ENCODE results near the gene EIF5.

Gene EIF5

DNA sequence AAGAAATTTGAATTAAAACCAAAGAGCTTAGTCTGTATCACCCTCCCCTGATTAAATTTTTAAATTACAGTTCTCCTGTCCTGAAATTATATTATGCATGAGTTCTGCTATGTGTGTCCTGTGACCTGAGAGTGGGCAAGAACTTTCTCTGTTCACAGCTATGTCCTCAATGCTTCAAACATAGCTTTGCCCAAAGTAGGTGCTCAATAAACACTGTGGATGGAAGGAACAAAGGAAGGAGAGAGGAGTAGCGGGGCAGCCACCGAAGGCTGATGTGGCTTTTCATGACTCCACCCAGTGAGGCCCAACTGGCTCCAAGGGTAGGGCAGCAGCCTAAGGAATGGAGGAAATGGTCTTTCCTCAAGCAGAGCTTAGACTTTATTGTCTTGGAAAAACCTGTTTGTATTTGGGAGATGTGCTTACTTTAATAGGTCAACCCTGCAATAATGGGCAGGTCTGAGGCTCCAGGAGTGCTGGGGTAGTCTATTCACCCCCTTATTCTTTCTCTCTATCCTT lies 43.5 kb downstream of the EIF5 start:
- in situ Hi-C loops (cut with MboI; ENCODE audit: low sequenced_read_pairs): no loop called here
- Histone ChIP-seq H3K4me3 (no peak overlapping the region), H3K4me1 (no peaks in the 10 kb centered on the region), H3K36me3 (replicated peaks) (no peaks in the 10 kb centered on the region), H3K9me3 (no peaks in the 10 kb centered on the region), H3K27me3 (ENCODE audit: low read depth) (peaks cover 3% of the 10 kb centered on the region; the same call in 1 of the 2 replicates)
- DNase-seq (ENCODE audit: low spot score in 2 of 2): no peak

DNA sequence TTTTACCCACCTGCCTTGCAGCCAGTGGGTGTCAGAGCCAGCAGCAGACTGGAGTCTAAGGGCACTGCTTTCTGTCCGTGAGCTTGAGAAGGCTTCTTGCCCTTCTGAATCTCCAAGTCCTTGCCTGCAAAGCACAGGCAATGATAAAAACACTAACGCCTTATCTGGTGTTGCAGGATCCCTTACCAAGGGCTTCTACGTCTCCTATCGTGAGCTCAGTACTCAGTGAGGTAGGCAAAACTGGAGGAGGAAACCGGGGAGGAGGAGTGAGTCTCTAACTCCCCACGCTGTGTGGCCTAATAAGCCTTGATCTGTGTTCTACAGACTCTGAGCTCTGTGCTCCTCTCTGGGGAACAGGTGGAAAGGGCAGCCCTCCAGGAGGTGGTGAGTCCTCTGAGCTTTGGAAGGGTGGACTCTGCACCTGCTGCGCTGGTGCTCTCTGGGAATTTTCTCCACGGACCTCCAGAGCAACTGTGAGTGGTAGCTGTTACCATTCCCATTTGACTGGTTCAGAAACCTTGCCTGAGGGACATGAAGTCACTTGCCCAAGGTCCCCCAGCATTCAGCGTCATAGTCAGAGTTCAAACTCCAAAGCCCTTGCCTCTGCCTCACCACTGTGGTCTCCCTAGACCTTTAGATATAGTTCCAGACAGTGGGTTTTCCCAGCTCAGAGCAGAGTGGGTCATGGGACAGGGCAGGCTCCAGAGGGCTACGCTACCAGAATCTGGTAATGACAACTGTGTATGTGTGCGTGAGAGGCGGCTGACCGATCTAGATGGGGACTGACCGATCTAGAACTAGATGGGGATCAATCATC lies 44.2 kb downstream of the EIF5 start:
- Histone ChIP-seq H3K27me3 (ENCODE audit: low read depth) (peaks cover 3% of the 10 kb centered on the region; the same call in 1 of the 2 replicates), H3K4me1 (no peaks in the 10 kb centered on the region), H3K9me3 (no peaks in the 10 kb centered on the region), H3K4me3 (no peak overlapping the region), H3K36me3 (replicated peaks) (no peaks in the 10 kb centered on the region)
- no peak for DNase-seq (ENCODE audit: low spot score in 2 of 2)
- in situ Hi-C loops (cut with MboI; ENCODE audit: low sequenced_read_pairs): no loop called here

DNA sequence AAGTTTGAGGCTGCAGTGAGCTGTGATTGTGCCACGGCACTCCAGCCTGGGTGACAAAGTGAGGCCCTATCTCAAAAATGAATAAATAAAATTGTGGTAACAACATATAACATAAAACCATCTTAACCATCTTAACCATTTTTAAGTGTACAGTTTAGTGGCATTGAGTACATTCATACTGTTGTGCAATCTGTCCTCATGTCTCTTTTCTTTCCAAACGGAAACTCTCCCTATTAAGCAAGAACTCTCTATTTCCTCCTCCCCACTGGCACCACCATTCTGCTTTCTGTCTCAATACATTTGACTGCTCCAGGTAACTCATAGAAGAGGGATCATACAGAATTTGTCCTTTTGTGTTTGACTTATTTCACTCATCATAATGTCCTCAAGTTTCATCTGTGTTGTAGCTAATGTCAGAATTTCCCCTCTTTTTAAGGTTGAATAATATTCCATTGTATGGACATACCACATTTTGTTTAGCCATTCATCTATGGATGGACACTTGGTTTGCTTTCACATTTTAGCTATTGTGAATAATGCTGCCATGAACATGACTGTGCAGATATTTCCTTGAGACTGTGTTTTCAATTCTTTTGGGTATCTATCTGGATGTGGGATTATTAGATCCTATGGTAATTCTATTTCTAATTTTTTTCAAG lies 46.8 kb downstream of the EIF5 start:
- Histone ChIP-seq H3K4me3 (no peak overlapping the region), H3K36me3 (replicated peaks) (peaks cover 3% of the 10 kb centered on the region; the same call in 1 of the 2 replicates), H3K9me3 (no peaks in the 10 kb centered on the region), H3K27me3 (ENCODE audit: low read depth) (peaks cover 3% of the 10 kb centered on the region; the same call in 1 of the 2 replicates), H3K4me1 (no peaks in the 10 kb centered on the region)
- DNase-seq (ENCODE audit: low spot score in 2 of 2): no peak
- in situ Hi-C loops (cut with MboI; ENCODE audit: low sequenced_read_pairs): no loop called here

DNA sequence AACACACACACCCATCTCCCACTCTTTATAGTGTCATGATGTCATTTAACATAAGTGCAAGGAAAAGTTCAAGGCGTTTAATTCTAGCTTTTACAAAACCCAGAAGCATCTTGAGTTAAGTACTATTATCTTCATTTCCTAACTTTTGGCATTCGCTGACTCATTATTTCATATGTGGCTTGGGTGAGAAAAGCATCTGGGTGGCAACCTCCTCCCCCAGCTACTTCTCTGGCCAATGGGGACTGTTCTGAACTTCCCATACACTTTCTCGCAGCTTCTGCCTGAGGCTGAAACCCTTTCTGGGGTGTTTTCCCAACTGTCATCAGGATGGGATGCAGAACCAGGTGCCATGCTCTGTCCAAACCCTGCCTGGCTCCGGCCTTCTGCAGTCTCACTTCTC lies 48.3 kb downstream of the EIF5 start:
- H3K4me3 ChIP-seq: no peak overlapping the region
- H3K27me3 ChIP-seq (ENCODE audit: low read depth): peaks cover 3% of the 10 kb centered on the region; the same call in 1 of the 2 replicates
- in situ Hi-C loops (cut with MboI; ENCODE audit: low sequenced_read_pairs): no loop called here
- no peak for DNase-seq (ENCODE audit: low spot score in 2 of 2)
- no peaks in the 10 kb centered on the region for H3K9me3 ChIP-seq
- H3K36me3 ChIP-seq (replicated peaks): peaks cover 3% of the 10 kb centered on the region; the same call in 1 of the 2 replicates
- H3K4me1 ChIP-seq: no peaks in the 10 kb centered on the region

DNA sequence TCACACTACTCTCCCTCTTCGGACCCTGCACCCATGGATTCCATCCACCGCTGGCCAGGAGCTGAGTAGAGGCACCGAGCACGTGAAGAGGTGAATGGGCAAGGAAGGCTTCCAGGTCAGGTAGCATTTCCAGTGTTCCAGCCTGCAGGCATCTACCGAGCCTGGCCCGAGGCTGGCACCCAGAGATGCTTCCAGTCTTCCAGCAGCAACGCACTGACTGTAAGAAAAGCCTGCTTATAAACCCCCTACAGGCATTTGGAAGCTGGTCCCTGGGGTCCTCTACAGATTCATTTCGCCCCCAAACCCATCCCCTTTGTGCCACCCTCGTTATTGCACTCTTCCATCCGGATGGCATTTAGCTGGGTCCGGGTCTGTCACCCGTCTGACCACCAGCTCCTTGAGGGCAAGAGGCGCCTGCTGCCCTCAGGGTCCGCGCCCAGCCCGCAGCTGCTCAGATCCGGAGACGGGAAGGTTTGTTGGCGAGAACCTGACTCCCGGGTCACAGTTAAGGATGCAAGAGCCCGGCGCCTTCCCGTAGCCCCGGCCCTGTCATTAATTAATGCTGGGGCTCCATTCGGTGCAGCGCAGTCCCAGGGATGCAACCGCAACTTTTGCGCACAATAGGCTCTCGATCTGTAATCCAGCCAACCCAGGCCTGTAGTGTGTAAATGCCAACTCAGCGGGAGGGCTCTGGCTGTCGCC lies 50.6 kb downstream of the EIF5 start:
- H3K27me3 ChIP-seq (ENCODE audit: low read depth): peaks cover 3% of the 10 kb centered on the region; the same call in 1 of the 2 replicates
- no peaks in the 10 kb centered on the region for H3K9me3 ChIP-seq
- H3K4me3 ChIP-seq: peak overlapping the region; percentile 91
- peaks cover 3% of the 10 kb centered on the region; the same call in 1 of the 2 replicates for H3K36me3 ChIP-seq (replicated peaks)
- in situ Hi-C loops (cut with MboI; ENCODE audit: low sequenced_read_pairs): no loop called here
- no peak for DNase-seq (ENCODE audit: low spot score in 2 of 2)
- peaks cover 7% of the 10 kb centered on the region for H3K4me1 ChIP-seq

DNA sequence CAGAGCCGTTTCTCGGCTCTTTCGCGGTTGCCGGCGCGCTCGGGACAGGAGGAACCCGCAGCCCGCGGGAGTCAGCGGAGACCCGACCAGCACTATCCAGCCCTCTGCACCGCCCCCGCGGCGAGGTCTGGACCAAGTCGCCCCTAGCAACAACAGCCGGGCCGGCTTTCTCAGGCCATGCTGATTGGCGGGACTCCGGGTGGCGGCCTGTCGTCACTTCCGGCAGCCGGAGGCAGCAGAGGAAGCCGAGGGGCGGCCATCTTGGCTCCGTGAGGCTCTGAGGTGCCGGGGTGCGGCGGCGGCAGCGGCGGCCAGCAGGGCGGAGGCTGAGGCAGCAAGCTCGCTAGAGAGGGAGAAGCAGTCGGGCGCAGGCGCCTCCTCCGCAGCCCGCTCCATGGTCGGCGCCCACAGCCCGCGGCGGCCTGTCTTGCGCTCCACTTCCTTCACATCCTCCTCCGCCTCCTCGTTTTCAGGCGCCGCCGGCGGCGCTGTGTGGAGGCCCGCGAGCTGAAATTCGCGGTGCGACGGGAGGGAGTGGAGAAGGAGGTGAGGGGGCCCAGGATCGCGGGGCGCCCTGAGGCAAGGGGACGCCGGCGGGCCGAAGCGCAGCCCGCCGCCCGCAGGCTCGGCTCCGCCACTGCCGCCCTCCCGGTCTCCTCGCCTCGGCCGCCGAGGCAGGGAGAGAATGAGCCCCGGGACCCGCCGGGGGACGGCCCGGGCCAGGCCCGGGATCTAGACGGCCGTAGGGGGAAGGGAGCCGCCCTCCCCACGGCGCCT lies 51.3 kb downstream of the EIF5 start, which contains the start of gene MARK3:
Gene MARK3, plus strand, starts transcription at position 264 of the 777 bp plus-strand sequence. CDS start 615 bp downstream, outside the sequence.
- DNase-seq (ENCODE audit: low spot score in 2 of 2): peak; percentile 95 to 97
- peaks cover 3% of the 10 kb centered on the region; the same call in 1 of the 2 replicates for H3K36me3 ChIP-seq (replicated peaks)
- peaks cover 7% of the 10 kb centered on the region for H3K4me1 ChIP-seq
- in situ Hi-C loops (cut with MboI; ENCODE audit: low sequenced_read_pairs): no loop called here
- H3K9me3 ChIP-seq: no peaks in the 10 kb centered on the region
- peak within 1 kb of the TSS; percentile 91 for H3K4me3 ChIP-seq
- peaks cover 3% of the 10 kb centered on the region; the same call in 1 of the 2 replicates for H3K27me3 ChIP-seq (ENCODE audit: low read depth)

DNA sequence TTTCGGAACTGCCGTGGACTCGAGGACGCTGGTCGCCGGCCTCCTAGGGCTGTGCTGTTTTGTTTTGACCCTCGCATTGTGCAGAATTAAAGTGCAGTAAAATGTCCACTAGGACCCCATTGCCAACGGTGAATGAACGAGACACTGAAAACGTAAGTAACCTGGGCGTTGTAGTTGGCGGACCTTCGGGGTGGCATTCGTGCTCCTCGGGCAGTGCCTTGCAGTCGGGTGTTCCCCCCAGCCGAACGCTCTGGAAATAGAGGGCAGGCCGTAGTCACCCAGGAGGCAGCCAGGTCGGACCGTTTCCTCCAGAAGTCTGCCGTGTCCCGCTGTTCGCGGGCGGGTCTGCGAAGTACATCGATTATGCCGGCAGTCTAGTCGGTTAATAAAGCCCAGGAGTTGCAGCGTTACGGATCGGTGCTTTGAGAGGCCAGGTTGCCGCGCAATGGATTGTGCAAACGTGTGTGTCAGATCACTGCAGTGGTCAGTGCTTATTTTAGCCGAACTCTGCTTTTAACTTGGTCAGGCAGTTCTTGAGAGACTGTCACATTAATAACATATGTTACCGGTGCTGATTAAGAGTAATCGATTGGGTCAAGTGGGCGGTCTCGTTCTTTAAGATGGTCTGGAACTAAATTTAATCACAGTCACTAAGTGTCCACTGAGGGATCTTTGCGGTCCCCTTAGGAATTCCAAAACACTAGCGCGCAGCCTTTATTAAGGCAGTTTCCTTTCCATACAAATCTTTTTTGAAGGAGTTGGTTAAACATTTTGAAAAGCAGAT lies 52.1 kb downstream of the EIF5 start:
- Histone ChIP-seq H3K4me3 (peak overlapping the region; percentile 91), H3K36me3 (replicated peaks) (peaks cover 3% of the 10 kb centered on the region; the same call in 1 of the 2 replicates), H3K9me3 (no peaks in the 10 kb centered on the region), H3K4me1 (peaks cover 7% of the 10 kb centered on the region), H3K27me3 (ENCODE audit: low read depth) (no peaks in the 10 kb centered on the region; the same call in 1 of the 2 replicates)
- peak in 1 of 2 experiments; percentile 42 for DNase-seq (ENCODE audit: low spot score in 2 of 2)
- in situ Hi-C loops (cut with MboI; ENCODE audit: low sequenced_read_pairs): no loop called here

DNA sequence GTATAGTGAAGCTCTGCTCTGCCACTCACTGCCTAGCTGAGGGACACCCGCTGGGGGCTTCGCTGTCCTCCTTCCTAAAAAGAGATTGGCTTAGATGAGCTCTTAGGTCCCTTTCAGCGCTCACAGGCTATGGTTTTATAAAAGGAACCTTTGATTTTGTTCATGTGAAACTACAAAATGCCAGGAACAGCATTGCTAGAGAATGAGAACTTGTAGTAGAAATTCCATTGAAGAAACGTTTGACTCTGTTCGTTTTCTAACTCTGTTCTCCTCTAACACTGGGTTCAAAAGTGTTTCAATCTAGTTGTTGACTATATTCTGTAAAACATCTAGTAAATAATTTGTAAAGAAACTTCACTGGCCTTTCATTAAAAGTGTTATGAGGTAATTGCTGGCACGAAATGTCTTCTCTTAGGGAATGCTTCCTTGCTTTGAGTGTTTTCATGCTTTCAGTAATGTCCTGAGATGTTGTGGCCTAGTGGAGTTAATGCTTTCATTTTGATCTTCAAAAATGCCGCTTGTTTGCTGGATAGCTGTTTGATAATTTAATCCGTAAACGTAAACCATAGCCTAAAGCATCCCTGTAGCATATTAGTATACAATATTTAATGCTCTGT lies 52.8 kb downstream of the EIF5 start:
- H3K4me1 ChIP-seq: peaks cover 7% of the 10 kb centered on the region
- DNase-seq (ENCODE audit: low spot score in 2 of 2): peak in 1 of 2 experiments; percentile 20

DNA sequence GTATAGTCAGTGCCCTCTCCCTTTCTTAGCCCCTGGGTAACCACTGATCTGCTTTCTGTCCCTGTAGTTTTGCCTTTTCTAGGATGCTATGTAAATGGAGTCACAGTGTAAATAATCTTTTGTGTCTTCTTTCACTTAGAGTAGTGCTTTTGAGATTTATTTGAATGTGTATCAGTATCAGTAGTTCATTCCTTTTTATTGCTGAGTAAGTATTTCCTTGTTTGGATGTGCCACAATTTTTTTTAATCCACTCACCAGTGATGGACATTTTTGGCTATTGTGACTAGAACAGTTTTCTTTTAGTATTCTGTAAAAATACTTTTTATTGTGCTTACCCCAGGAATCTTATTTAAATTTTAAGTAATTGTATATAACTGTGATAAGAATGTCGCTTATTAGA lies 54.6 kb downstream of the EIF5 start:
- in situ Hi-C loops (cut with MboI; ENCODE audit: low sequenced_read_pairs): no loop called here
- no peak for DNase-seq (ENCODE audit: low spot score in 2 of 2)
- Histone ChIP-seq H3K9me3 (no peaks in the 10 kb centered on the region), H3K27me3 (ENCODE audit: low read depth) (no peaks in the 10 kb centered on the region), H3K4me1 (peaks cover 7% of the 10 kb centered on the region), H3K4me3 (no peak overlapping the region), H3K36me3 (replicated peaks) (peaks cover 3% of the 10 kb centered on the region; the same call in 1 of the 2 replicates)

More for the DNA sequence above, 52.8 kb downstream of the EIF5 start:
- Histone ChIP-seq H3K9me3 (no peaks in the 10 kb centered on the region), H3K4me3 (peak overlapping the region; percentile 91), H3K36me3 (replicated peaks) (peaks cover 3% of the 10 kb centered on the region; the same call in 1 of the 2 replicates), H3K27me3 (ENCODE audit: low read depth) (no peaks in the 10 kb centered on the region; the same call in 1 of the 2 replicates)
- in situ Hi-C loops (cut with MboI; ENCODE audit: low sequenced_read_pairs): no loop called here

DNA sequence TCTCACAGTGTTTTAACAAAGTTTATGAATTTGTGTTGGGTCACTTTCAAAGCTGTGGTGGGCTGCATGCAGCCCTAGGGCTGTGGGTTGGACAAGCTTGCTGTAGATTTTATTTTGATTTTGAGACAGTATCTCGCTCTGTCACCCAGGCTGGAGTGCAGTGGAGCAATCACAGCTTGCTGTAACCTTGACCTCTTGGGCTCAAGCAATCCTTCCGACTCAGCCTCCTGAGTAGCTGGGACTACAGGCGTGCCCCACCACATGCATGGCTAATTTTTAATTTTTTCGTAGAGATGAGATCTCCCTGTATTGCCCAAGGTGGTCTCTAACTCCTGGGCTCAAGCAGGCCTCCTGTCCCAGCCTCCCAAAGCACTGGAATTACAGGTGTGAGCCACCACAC lies 56.6 kb downstream of the EIF5 start:
- Histone ChIP-seq H3K4me3 (no peak overlapping the region), H3K4me1 (peaks cover 11% of the 10 kb centered on the region), H3K36me3 (replicated peaks) (no peaks in the 10 kb centered on the region; the same call in 1 of the 2 replicates), H3K9me3 (no peaks in the 10 kb centered on the region), H3K27me3 (ENCODE audit: low read depth) (no peaks in the 10 kb centered on the region)
- DNase-seq (ENCODE audit: low spot score in 2 of 2): no peak
- in situ Hi-C loops (cut with MboI; ENCODE audit: low sequenced_read_pairs): no loop called here

DNA sequence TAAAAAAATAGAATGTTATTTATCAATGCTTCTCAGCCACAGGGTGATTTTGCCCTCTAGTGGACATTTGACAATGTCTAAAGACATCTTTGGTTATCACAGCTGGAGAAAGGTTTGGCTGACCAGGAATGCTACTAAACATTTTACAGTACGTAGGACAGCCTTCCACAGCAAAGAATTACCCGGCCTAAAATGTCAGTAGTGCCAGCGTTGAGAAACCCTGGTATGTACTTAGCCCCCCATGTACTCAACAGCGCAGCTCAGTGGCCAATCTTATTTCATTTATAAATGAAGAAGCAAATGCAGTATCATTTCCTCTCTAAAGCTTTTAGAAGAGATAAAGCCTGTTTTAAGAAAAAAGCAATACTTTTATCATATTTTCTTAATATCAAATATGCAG lies 57.0 kb downstream of the EIF5 start:
- Histone ChIP-seq H3K27me3 (ENCODE audit: low read depth) (no peaks in the 10 kb centered on the region), H3K4me3 (no peak overlapping the region), H3K36me3 (replicated peaks) (no peaks in the 10 kb centered on the region; the same call in 1 of the 2 replicates), H3K9me3 (no peaks in the 10 kb centered on the region), H3K4me1 (peaks cover 11% of the 10 kb centered on the region)
- DNase-seq (ENCODE audit: low spot score in 2 of 2): peak; percentile 53 to 62
- in situ Hi-C loops (cut with MboI; ENCODE audit: low sequenced_read_pairs): no loop called here

DNA sequence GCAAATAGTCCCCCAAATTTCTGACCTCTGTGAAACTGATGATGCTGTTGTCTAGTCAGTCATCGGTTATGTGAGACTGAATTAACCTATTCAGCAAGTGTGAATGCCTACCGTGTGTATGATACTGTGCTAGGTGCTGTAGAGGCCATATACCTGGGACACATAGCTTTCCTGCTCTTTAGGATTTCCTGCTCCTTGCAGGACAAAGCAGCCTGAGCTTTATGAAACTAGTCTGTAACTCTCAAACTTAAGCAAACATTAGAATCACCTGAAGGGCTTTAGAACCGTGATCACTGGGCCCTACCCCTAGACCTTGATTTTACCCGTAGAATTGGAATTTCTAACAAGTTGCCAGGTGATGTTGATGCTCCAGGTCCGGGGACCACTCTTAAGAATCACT lies 58.1 kb downstream of the EIF5 start:
- Histone ChIP-seq H3K9me3 (no peaks in the 10 kb centered on the region), H3K4me1 (peaks cover 11% of the 10 kb centered on the region), H3K4me3 (no peak overlapping the region), H3K27me3 (ENCODE audit: low read depth) (no peaks in the 10 kb centered on the region), H3K36me3 (replicated peaks) (no peaks in the 10 kb centered on the region; the same call in 1 of the 2 replicates)
- in situ Hi-C loops (cut with MboI; ENCODE audit: low sequenced_read_pairs): no loop called here
- DNase-seq (ENCODE audit: low spot score in 2 of 2): no peak

Data from HAP-1 (cell line).